NCI-H748 treated with DMSO at 0.1 percent for 48 hours (cell line): ENCODE data around the gene SHOC1.
"Not testable (repeated sequence)": the region's sequence is repeated elsewhere in the genome, so short reads cannot be mapped to it uniquely, and the experiment has no call there.

Experiments used
- DNase-seq: peaks from one replicate; lab custom pipeline; 2025; lab: John Stamatoyannopoulos, UW

The SHOC1 gene

DNA sequence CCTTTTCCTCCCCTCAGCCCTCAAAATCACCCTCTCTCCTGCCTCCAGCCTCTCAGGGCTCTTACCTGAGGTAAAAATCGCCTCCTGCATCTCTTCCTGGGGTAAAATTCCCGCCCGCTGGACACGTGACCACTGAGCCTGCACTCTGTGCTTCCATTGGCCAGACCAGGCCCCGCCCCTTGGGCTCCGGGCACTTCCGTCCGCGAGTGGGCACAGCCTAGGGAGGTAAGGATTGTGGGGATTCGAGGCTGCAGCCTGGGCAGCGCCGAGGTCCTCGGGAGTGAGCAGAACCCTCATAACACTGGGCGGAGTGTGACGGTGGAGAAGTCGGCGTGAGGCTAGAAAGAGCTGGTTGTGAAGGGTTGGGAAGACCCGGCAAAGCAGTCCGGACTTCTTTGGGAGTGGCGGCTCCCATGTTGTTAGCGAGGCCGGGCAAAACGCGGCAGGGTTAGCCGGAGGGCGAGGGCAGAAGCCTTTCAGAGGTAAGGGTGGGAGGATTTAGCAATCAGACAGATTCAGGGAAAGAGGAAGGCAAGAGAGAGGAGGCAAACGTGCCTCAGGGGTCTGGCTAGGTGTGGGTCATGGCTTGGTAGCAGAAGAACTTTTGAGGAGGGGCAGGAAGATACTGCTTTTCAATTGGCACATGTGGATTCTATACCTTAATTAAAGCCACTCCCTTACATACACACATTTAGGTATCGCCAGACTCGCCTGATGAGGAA, at the start of gene SHOC1:
TSS of gene SHOC1 (minus strand) at position 103 of the 722 bp plus-strand sequence. CDS start 3,519 bp downstream, outside the sequence.
- DNase-seq, result no peak

DNA sequence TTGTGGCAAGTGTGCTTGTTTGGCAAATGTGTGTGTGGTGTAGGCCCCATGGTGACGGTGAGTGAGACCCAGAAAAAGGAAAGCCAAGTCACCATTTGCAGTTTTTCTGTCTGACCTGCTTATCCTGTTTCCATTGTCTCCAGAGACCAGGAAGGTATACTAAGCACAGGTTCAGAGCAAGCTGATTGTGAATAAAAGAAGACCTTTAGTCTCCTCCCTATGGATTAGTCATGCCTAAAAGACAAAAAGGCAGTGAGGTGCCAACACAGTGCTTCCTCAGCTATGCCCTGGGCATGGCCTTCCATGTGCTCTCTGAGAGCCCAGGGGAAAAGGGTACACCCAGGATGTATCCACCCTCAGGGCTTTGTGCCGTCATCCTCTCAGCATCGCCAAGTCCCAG, 49.2 kb upstream of the SHOC1 start:
- DNase-seq, result no peak

DNA sequence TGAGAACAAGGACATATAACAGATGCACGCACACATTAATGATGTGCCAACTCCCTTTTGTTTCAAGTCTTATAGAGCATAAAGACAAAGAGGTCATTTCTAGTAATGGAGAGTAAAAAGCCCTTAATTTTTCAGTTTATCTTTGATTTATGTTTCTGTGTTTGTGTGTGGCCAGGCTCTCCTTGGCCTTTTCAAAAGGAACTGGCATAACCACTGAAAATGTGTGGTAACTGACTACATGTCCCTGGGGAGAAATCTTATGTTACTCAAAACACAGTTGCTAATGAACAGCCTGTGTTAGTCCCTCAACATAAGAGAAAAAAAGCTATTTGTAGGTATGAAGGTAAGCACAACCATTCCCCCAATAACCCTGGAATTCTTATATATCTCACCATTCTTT, 47.6 kb upstream of the SHOC1 start:
- no peak for DNase-seq

DNA sequence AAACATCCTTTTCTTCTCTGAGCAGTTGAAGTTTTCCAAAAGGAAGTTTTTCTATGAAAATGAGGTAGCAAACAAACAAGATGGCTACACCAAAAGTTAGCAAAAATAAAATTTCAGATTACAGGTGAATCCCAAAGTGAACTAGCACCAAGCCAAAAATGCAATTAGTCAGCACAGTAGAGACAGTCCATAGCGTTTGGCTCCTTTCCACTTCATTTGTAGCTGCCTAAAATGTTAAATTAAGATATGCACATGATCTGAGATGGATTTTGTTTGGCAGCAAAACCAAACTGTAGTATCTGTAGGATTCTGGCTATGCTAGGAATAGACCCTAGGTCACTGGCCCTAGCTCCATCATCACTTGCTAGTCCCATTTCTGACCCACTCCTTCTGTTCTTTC, 45.7 kb upstream of the SHOC1 start:
- DNase-seq, result no peak

DNA sequence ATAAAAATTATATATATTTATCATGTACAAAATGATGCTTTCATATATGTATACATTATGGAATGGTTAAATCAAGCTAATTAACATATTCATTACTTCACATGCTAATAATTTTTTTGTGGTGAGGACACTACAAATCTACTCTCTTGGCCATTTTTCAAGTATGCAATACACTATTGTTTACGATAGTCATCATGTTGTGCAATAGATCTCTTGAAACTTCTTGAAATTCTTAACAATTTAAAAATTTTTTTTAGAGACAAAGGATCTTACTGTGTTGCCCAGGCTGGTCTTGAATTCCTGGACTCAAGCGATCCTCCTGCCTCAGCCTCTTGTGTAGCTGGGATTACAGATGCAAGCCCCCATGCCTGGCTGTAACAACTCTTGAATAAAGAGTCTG, 45.2 kb upstream of the SHOC1 start:
- DNase-seq, result no peak

- no peak for DNase-seq
These were observed 44.6 kb upstream of the SHOC1 start for GRCh38 chr9:111839387-111839786.

DNA sequence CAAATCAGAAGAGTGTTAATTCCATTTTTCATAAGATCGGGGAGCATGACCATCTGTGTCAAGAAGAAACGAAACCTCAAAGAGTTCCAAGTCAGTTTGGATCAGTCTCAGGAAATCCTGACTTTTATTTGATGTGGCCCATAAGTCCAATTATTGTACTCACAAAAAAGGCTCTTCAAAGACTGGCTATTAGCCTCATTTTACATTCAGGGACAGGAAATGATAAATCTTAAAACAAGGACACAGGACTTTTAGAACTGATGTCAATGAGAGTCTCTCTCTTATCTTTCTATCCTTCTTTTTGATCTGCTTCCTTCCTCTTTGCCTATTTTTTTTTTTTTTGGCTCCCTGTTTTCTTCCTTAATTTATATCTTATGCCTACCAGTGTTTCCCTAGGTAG, 43.7 kb upstream of the SHOC1 start:
- no peak for DNase-seq

- DNase-seq, result no peak
These were observed 41.6 kb upstream of the SHOC1 start for GRCh38 chr9:111836311-111836710.

- no peak for DNase-seq
These were observed 39.2 kb upstream of the SHOC1 start for GRCh38 chr9:111833941-111834340.

- no peak for DNase-seq
These were observed 37.7 kb upstream of the SHOC1 start for GRCh38 chr9:111832449-111832848.

DNA sequence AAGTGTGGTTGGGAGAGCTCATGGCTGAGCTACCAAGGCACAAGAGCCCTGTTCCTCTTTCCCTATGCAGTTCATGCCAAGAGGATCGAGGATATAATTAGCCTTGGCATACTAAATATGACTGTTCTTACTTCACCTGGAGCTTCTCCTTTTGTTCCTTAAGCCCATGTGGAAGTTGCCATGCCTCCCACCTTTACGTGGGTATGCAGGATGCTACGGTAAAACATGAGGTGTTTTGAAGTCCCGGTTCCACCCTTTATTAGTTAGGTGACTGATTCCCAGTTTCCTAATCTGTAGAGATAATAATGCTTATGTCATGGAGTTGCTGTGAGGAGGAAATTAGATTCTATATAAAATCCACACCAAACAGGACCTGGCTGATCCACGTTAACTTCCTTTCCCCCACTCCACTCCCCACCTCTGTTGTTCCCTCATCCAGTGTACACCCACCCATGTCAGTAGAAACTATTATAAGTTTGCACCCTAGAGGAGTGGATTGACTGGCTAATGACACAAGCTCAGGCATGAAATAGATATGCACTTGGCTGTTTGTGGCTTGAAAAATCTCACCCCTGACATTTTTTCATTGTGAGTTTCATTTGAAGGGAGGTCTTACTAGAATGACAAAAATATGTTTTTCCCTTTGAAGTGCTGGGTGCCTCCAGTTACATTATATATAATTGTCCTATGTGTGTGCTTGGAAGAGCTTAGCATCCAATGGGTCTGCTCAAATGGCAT, 36.8 kb upstream of the SHOC1 start:
- no peak for DNase-seq

DNA sequence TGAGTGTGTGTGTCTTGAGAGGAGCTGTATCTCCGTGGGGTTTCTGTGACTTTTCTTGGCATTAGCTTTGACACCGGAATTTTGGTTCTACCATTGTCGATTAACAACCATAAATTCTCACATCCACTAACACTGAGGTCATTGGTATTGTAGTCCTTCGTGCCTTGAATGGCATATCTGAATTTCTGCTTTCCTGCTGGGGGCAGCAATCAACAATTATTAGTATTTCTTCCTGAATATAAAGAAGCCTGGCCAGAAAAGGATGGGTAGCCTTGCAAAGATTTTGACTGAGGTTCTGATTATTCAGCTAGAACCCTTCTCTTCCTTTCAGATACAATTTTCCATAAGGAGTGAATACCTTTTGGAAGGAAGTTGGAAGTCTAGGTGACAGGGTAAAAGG, 33.5 kb upstream of the SHOC1 start:
- no peak for DNase-seq

DNA sequence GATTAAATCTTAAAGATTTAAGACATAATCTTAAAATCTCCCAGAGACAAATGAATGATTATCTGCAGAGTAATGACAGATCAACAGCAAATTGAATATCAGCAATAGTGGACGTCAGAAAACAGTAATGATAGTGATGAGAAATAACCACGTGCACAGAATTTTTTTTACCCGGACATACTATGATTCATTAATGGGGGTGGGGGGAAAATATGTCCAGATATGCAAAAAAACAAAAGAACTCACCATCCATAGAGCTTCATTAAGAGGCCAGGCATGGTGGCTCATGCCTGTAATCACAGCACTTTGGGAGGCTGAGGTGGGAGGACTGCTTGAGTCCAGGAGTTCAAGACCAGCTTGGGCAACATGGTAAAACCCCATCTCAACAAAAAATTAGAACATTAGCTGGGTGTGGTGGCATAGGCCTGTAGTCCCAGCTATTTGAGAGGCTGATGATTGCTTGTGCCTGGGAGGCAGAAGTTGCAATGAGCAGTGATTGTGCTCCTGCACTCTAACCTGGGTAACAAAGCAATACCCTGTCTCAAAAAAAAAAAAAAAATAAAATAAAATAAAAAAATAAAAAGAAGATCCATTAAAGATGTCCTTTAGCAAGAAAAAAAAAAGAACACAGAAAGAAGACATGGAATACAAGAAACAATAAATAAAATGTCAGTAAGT, 30.9 kb upstream of the SHOC1 start:
- no peak for DNase-seq

- DNase-seq, result no peak
These were observed 26.3 kb upstream of the SHOC1 start for GRCh38 chr9:111821006-111821528.

GRCh38 chr9:111819360-111819759, 24.6 kb upstream of the SHOC1 start:
- no peak for DNase-seq

DNA sequence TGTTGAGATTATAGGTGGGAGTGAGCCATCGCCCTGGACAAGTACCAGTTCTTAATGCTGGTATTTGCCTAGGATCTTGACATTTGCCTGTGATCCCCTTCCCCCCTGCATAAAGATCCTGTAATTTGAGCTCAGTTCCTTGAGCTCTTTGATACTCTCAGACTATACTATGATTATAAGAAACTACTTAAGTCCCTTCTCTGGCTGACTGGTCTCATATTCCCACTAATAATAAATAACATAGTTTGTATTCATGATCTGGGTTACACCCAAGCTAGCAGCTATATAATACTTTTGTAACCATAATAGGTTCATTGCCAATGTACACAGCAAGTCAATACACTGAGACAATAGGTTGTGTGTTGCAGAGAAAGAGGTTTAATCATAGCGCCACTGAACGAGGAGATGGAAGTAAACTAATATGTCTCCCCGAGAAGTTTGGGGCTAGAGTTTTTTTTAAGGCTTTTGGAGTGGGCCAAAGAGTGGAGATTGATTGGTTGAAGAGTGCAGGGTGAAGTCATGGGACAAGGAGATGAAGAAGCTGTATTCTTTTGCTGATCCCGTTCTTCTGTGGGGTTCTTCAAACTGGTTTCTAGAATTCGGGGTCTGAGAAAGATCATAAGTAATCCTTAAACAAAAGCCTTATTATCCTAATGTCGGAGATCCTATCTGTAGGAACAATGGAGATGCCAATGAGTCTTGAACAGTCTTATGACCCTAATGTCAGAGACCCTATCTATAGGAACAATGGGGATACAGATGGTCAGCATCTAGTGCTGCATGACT, 20.7 kb upstream of the SHOC1 start:
- DNase-seq, result peak; percentile 26

- no peak for DNase-seq
These were observed 17.6 kb upstream of the SHOC1 start for GRCh38 chr9:111812337-111812736.

GRCh38 chr9:111810908-111811307, 16.2 kb upstream of the SHOC1 start:
- DNase-seq, result no peak

- not testable (repeated sequence) for DNase-seq
These were observed 15.7 kb upstream of the SHOC1 start for GRCh38 chr9:111810415-111810814.

- no peak for DNase-seq
These were observed 12.5 kb upstream of the SHOC1 start for GRCh38 chr9:111807197-111807596.

GRCh38 chr9:111806259-111806658, 11.5 kb upstream of the SHOC1 start:
- DNase-seq, result no peak

DNA sequence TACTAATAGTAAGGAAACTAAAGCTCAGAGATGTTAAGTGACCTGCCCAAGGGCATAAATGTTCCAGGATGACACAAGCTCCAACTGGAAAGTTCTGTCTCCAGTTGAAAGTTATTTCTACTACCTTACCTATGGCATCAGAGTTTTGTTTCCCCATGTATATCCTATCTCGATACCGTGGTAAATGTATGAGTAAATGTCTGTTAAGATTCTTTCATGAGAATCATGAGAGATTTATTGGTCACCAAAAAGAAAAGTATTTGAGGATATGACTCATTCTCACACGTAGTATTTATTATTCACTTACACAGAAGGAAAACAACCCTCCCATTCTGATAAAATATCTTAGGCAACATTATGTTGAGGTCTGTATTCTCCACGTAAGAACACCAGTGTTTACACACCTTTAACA, 11.1 kb upstream of the SHOC1 start:
- DNase-seq, result no peak
